Erythroblast (primary cell): ENCODE results near the gene PMPCA.

Experiments
- DNase-seq, 2 experiments: peaks; one replicate each; lab custom pipeline; 2025; lab: John Stamatoyannopoulos, UW
- GATA1 ChIP-seq: IDR thresholded peaks from 2 replicates; pipeline ENCODE4 v1.6.1; 2011; ENCODE audit warnings: low read depth, mild to moderate bottlenecking, control low read depth, low read length, moderate library complexity
- POLR2A ChIP-seq: IDR thresholded peaks from 2 replicates; pipeline ENCODE4 v1.6.1; 2011; ENCODE audit warnings: mild to moderate bottlenecking, low read length

The PMPCA gene

GRCh38 chr9:136453326-136453725, 42.9 kb downstream of the PMPCA start:
- no peak for DNase-seq
- TF ChIP-seq POLR2A (no peak), GATA1 (no peak)

- DNase-seq: no peak
- TF ChIP-seq GATA1 (no peak), POLR2A (no peak)
Measured at GRCh38 chr9:136454026-136454796, 43.8 kb downstream of the PMPCA start.

GRCh38 chr9:136455043-136456002, 44.9 kb downstream of the PMPCA start:
- TF ChIP-seq GATA1: no peak
- TF ChIP-seq POLR2A: no peak

GRCh38 chr9:136456258-136456657, 45.8 kb downstream of the PMPCA start:
- DNase-seq: no peak
- TF ChIP-seq POLR2A (no peak), GATA1 (no peak)

More at GRCh38 chr9:136455043-136456002, 44.9 kb downstream of the PMPCA start:
- DNase-seq: no peak

GRCh38 chr9:136457326-136457725, 46.9 kb downstream of the PMPCA start:
- no peak for TF ChIP-seq GATA1
- no peak for TF ChIP-seq POLR2A
- no peak for DNase-seq

DNA sequence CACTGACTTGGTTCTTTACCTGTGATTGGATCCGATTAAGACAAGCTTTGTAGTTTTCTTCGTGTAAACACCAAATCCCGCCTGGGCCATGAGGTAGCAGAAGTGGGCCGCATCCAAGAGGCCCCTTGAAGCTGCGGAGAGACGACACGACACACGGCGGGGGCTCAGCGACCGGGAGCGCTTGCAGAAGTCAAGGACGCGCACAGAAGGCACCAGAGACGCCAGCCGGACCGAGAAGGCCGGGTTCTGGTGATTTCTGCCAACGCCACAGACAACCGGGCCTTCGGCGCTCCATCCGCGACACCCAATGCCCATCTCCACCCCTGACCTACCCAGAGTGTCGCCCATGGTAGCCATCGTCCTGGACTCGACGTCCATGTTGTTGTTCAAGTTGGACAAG, 49.0 kb downstream of the PMPCA start:
- DNase-seq: no peak
- TF ChIP-seq GATA1: no peak
- TF ChIP-seq POLR2A: no peak

GRCh38 chr9:136460772-136461325, 50.4 kb downstream of the PMPCA start:
- no peak for DNase-seq
- no peak for TF ChIP-seq POLR2A
- no peak for TF ChIP-seq GATA1

GRCh38 chr9:136462664-136463063, 52.2 kb downstream of the PMPCA start:
- no peak for TF ChIP-seq POLR2A
- TF ChIP-seq GATA1: no peak
- DNase-seq: no peak

DNA sequence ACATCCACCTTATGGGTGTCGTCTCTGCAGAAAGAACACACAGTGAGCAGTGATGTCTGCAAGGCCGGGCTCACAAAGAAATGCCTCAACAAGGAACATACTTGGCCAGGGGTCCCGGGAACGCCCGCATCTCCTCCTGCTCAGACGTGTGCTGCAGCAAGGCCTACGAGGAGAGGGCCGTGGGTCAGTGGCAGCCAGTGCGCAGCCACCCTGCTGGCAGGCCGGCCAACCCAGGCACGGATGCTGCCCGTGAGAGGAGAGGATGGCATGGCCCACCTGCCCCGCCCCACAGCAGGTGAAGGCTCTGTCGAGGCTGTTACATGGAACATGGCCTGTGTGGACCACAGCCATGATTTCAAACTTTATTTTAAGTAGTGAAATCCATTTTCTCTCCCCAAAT, 53.1 kb downstream of the PMPCA start:
- no peak for DNase-seq
- no peak for TF ChIP-seq POLR2A
- TF ChIP-seq GATA1: no peak

GRCh38 chr9:136464241-136464640, 53.8 kb downstream of the PMPCA start:
- TF ChIP-seq POLR2A (no peak), GATA1 (no peak)
- no peak for DNase-seq

DNA sequence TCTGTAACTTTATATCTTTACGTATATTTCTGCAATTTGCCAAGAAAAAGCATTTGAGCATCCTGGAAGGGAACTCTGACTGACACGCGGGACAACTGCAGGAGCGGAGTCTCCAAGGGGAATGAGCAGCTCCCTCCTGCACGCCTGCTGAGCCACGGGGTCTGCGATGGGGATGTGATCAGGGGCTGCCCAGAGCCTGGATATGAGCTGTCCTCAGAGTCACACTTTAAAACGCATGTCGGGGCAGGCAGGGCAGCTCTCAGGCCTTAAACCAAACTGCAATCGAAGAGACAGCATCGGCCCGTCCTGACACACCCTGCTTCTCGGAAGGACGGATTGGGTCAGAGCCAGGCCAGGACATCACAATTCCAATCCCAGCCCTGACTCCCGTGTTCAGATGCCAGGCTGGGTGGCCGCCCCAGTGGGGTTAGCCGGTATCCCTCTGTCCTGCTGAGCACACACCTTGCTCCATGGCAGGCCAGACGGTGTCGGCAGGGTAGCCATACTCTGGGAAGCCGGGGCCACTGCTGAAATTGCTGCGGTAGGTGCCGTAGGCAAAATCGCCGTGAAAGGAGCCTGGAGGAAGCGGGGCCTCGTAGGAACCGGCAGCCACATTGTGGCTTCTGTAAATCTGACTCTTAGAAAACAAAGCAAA, 55.2 kb downstream of the PMPCA start:
- no peak for DNase-seq
- TF ChIP-seq POLR2A (no peak), GATA1 (no peak)

DNA sequence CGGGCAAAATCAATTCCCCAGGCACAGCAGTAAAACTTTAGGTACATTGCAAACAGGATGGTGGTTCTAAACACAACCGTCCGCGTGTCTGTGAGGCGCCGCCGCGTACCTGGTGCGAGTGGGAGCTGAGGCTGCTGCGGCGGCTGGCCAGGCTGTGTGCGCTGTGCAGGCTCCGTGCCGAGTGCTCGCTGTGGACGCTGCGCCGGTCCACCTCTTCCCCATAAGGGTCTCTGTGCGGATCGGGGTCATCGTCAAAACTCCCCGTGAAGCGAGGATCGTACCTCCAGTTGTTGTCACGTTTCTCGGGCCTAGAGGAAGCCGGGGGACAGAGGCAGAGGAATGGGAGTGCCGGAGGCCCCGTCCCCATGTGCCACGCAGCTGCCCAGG, 55.7 kb downstream of the PMPCA start:
- no peak for DNase-seq
- TF ChIP-seq POLR2A (no peak), GATA1 (no peak)

DNA sequence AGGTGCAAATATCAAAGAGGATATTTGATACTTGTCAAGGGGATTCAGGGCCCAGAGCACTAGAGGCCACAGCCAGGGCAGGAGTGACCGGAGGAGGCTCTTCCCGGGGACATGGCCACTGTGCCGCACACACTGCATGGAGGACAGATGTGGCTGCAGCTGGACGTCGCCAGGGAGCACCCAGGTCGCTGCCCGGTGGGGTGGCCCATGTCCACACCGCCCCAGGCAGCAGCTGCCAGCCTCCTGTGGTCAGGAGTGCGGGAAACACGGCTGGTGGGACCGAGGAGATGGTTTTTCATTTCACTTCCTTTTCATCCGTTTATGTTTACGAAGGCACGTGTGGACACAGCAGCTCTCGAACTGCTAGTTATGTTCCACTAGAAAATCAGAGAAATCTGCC, 57.3 kb downstream of the PMPCA start:
- no peak for DNase-seq
- no peak for TF ChIP-seq GATA1
- no peak for TF ChIP-seq POLR2A

DNA sequence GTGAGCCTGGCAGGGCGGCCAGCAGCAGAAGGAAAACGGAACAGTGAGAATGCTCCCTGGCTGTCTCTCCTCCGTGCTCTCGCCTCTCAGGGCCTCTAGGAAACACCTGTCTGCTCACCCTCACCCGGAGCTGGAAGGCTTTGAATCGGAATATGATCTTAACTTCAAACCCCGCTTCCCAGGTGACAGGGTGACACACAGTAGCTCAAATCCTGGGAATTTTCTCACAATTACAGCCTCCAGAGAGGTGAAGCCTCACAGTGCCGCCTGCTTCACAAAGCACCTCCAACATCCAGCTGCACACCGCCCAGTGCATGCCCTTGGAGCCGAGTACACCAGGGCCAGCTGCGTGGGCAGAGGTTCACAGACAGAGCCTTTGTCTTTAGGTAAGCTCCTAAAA, 59.9 kb downstream of the PMPCA start:
- no peak for DNase-seq
- TF ChIP-seq POLR2A: no peak
- no peak for TF ChIP-seq GATA1
